Brain microvascular endothelial cell (primary cell): ENCODE results near the gene CFAP20.
A peak's percentile ranks its signal among the peaks of the same experiment; 100 is the strongest.

Experiments
- DNase-seq: peaks from one replicate; pipeline ENCODE4 v3.0.0-alpha.2; 2020
- H3K27ac ChIP-seq: fragments of 250-450 bp; sonication (Bioruptor Pico); 2 replicates; pipeline ENCODE4 v1.5.1; 2020; ENCODE audit warnings: mild to moderate bottlenecking, moderate library complexity
- H3K27me3 ChIP-seq: fragments of 250-450 bp; sonication (Bioruptor Pico); replicated peaks from 2 replicates; pipeline ENCODE4 v1.5.1; 2020; ENCODE audit warnings: mild to moderate bottlenecking
- H3K36me3 ChIP-seq: fragments of 250-450 bp; sonication (Bioruptor Pico); replicated peaks from 2 replicates; pipeline ENCODE4 v1.5.1; 2020; ENCODE audit warnings: mild to moderate bottlenecking
- H3K4me3 ChIP-seq: 2 replicates; pipeline ENCODE4 v1.5.1; 2011; ENCODE audit warnings: low read depth, mild to moderate bottlenecking, control low read depth, low read length, moderate library complexity
- in situ Hi-C: cut with HindIII; loops from 2 replicates; pipeline ENCODE4 v1.10.0; 2017; ENCODE audit warnings: low sequenced_read_pairs, low pct_ligation_motif_present
- TF ChIP-seq, protein P1 (sequence below): IDR thresholded peaks from 2 replicates; pipeline ENCODE4 v1.5.1; 2011; ENCODE audit warnings: low read depth, mild to moderate bottlenecking, moderate library complexity, low read length, control low read depth, inconsistent platforms; ENCODE audit errors: missing control alignments

Gene CFAP20

DNA sequence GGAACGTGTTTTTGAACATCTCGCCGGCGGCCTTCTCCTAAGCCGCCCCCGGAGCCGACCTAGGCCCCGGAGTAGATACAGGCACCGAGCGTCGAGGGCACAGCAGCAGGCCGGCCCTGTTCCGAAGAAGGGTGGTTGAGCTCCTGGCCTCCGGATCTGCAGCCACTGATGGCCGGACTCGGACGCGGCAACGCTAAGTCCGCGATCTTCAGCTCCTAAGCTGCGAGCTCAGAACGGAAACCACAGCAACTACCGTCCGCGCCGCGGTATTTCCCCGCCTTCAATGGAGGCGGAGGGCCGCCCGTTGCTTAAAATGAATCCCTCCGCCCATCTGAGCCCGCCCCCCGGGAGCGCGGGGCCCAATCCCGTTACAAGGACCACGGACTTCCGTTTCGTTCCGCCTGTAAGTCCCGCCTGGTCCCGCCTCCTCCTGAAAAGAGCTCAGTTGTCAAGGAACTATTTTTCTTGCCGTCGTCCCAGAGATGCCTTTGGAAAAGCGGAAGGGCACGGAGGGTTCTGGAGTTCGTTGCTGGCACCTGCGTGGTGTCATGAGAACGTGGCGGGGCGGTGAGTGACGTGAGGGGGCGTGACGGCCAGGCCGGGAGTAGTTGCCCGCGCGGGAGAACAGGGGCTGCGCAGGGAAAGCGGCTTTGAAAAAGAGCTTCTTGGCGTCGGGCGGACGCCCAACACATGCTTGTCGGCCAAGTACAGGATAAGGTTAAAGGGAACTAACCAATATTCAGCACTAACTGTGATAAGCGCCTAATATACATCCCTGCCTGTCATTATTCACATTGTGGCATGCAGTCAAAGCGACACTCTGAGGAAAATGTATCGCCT lies at the start of gene CFAP20:
Gene CFAP20 (minus strand): TSS at position 285 of the 840 bp plus-strand sequence. CDS start 266 bp downstream, at position 19.
- TF ChIP-seq, protein P1, sequence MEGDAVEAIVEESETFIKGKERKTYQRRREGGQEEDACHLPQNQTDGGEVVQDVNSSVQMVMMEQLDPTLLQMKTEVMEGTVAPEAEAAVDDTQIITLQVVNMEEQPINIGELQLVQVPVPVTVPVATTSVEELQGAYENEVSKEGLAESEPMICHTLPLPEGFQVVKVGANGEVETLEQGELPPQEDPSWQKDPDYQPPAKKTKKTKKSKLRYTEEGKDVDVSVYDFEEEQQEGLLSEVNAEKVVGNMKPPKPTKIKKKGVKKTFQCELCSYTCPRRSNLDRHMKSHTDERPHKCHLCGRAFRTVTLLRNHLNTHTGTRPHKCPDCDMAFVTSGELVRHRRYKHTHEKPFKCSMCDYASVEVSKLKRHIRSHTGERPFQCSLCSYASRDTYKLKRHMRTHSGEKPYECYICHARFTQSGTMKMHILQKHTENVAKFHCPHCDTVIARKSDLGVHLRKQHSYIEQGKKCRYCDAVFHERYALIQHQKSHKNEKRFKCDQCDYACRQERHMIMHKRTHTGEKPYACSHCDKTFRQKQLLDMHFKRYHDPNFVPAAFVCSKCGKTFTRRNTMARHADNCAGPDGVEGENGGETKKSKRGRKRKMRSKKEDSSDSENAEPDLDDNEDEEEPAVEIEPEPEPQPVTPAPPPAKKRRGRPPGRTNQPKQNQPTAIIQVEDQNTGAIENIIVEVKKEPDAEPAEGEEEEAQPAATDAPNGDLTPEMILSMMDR = no peak
- H3K27me3 ChIP-seq = no peaks in the 10 kb centered on the region
- H3K4me3 ChIP-seq = peak within 1 kb of the TSS; percentile 91
- in situ Hi-C loops = no loop called here
- DNase-seq = peak; percentile 100
- H3K27ac ChIP-seq = peak within 1 kb of the TSS; percentile 75
- no peaks in the 10 kb centered on the region for H3K36me3 ChIP-seq

DNA sequence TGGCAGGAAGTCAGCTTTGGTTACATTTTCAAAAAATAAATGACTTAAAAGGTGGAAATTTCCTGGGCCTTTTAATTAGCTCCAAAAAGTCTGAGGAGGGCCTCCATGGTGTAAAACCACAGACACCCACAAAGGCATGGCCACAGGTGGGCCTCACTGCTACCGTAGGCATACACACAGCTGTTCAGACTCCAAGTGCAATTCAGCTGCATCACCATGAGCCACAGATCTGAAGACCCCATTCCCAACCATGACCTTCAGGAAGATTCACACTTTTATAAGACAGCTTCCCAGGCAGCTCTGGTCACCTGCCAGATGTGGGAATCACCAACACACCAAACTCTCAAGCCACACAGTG lies 48.2 kb upstream of the CFAP20 start:
- no peak for DNase-seq
- TF ChIP-seq, protein P1 = no peak
- Histone ChIP-seq H3K4me3 (no peak overlapping the region), H3K36me3 (peaks cover 17% of the 10 kb centered on the region), H3K27me3 (no peaks in the 10 kb centered on the region), H3K27ac (no peak overlapping the region)
- in situ Hi-C loops = no loop called here

DNA sequence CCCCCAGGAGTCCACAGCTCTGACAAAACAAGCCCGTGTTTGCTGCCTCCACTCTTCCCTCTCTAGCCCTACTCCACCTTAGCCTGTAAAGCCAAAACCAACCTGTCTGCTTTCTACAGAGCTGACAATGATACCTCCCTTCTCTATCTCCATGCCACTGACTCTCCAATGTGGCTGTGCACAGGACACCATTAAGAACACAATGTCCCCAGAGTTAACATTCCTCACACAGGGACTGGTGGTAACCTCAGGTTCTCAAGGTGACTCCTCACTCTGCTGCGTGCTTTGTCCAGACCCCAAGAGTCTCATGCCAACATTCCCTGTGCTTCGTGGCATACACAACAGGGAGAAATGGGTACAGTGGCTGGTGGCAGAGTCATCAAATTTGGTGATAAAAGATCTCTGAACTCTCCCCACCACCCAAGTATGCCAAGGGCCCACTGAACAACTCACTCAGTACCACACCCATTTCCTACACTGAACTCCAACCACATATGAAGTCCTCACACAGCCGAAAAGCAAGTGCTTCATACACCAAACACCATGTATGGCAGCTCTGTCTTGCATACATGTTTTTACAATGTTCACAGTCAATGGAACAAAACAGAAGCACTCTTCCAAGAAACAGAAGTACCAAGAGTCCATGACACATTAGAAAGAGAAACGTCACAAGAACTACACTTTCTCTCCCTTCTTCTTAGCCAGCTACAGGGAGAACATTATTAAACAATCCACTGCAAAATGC lies 47.6 kb upstream of the CFAP20 start:
- TF ChIP-seq, protein P1 = no peak
- in situ Hi-C loops = no loop called here
- DNase-seq = no peak
- Histone ChIP-seq H3K36me3 (peaks cover 19% of the 10 kb centered on the region), H3K27me3 (no peaks in the 10 kb centered on the region), H3K4me3 (no peak overlapping the region), H3K27ac (no peak overlapping the region)

DNA sequence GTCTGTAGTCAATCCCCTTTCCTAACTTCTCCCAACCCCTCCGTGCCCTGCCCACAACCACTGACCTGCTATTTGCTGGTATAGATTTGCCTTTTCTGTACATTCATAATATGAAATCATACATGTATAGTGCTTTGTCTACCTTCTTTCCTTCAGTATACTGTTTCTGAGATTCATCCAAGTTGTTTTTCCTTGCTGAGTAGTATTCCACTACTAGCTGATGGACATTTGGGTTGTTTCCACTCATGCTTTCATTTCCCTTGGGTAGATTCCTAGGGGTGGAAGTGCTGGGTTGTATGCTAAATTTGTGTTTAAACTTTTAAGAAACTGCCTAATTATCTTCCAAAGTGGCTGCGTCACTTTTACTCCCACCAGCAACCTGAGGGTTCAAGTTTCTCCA lies 41.0 kb upstream of the CFAP20 start:
- Histone ChIP-seq H3K27ac (no peak overlapping the region), H3K4me3 (no peak overlapping the region), H3K27me3 (no peaks in the 10 kb centered on the region), H3K36me3 (peaks cover 39% of the 10 kb centered on the region)
- no peak for DNase-seq
- TF ChIP-seq, protein P1 = no peak
- in situ Hi-C loops = no loop called here

DNA sequence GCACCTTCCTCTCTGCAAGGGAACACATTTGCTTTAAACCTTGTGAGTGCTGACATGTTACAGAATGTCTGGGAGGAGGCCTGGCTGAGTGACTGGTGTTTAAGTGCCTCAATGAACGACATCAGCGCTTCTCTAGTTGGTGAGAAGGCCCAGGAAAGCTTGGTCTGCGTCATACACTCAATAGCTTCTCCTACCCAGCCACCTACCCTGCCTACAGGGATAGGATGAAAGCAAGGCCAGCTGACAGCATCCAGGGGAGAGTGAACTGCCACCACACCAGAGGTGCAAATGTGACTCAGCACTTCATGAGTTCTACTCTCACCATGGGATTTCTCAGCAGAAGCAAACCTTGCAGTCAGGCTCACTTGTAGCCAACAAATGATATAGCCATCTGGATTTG lies 31.7 kb upstream of the CFAP20 start:
- DNase-seq = no peak
- Histone ChIP-seq H3K36me3 (peaks cover 45% of the 10 kb centered on the region), H3K27ac (no peak overlapping the region), H3K4me3 (no peak overlapping the region), H3K27me3 (no peaks in the 10 kb centered on the region)
- in situ Hi-C loops = no loop called here
- TF ChIP-seq, protein P1 = no peak
